ENCODE measurements around the gene TESPA1. TPM values are rescaled to one million over a fixed set of nuclear protein-coding genes. Genes with fewer than 3 reads are reported as not detected.

Gene TESPA1
- polyA plus RNA-seq, 1 donor from 2014 or later: not detected

DNA sequence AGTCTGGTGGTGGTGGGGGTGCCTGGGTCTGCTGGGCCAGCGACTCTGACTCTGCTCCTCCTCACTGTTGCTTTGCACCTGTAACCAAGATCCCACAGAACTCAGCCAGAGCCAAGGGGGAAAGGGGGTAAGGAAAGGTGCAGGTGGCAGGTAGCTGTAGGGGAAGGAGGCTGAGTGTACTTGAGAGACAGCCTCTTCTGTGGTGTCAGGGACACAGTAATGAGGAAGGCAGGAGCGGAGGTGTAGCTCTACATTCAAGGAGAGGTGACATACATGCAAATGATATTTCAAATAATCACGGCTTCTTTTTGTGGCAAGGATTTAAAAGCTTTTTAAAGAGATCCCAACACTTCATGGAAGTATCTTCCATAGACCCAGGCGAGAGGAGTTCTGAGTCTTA is 23.4 kb downstream of the TESPA1 start:
- TF ChIP-seq TAF1 (IDR thresholded peaks at IDR 0.05; ENCODE audit: low read depth) (no peak), MXI1 (conservative IDR thresholded peaks at IDR 0.05; ENCODE audit: poor library complexity, severe bottlenecking) (no peak), EP300 (conservative IDR thresholded peaks at IDR 0.05; ENCODE audit: poor library complexity, severe bottlenecking) (no peak), SMC3 (conservative IDR thresholded peaks at IDR 0.05; ENCODE audit: poor library complexity) (no peak), CTCF (IDR thresholded peaks at IDR 0.05; ENCODE audit: poor library complexity, severe bottlenecking) (no peak), POLR2AphosphoS5 (IDR thresholded peaks at IDR 0.05) (no peak), EZH2 (IDR thresholded peaks at IDR 0.05; ENCODE audit: borderline replicate concordance, insufficient read depth, low read length, poor library complexity, severe bottlenecking) (no peak), RAD21 (conservative IDR thresholded peaks at IDR 0.05) (no peak)
- TF ChIP-seq, protein P1, sequence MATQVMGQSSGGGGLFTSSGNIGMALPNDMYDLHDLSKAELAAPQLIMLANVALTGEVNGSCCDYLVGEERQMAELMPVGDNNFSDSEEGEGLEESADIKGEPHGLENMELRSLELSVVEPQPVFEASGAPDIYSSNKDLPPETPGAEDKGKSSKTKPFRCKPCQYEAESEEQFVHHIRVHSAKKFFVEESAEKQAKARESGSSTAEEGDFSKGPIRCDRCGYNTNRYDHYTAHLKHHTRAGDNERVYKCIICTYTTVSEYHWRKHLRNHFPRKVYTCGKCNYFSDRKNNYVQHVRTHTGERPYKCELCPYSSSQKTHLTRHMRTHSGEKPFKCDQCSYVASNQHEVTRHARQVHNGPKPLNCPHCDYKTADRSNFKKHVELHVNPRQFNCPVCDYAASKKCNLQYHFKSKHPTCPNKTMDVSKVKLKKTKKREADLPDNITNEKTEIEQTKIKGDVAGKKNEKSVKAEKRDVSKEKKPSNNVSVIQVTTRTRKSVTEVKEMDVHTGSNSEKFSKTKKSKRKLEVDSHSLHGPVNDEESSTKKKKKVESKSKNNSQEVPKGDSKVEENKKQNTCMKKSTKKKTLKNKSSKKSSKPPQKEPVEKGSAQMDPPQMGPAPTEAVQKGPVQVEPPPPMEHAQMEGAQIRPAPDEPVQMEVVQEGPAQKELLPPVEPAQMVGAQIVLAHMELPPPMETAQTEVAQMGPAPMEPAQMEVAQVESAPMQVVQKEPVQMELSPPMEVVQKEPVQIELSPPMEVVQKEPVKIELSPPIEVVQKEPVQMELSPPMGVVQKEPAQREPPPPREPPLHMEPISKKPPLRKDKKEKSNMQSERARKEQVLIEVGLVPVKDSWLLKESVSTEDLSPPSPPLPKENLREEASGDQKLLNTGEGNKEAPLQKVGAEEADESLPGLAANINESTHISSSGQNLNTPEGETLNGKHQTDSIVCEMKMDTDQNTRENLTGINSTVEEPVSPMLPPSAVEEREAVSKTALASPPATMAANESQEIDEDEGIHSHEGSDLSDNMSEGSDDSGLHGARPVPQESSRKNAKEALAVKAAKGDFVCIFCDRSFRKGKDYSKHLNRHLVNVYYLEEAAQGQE (IDR thresholded peaks at IDR 0.05; ENCODE audit: borderline replicate concordance): no peak
- Histone ChIP-seq H3K36me3 (ENCODE audit: insufficient read depth, low read length) (no peaks in the 10 kb centered on the region), H3K9ac (ENCODE audit: low read length) (no peak overlapping the region), H3K4me2 (ENCODE audit: low read length) (no peak overlapping the region), H3K27me3 (ENCODE audit: insufficient read depth, low read depth, low read length) (no peaks in the 10 kb centered on the region), H3K9me2 (ENCODE audit: insufficient read depth, low read length) (no peaks in the 10 kb centered on the region), H4K20me1 (ENCODE audit: insufficient read depth) (no peaks in the 10 kb centered on the region), H2AFZ (ENCODE audit: low read depth, low read length) (no peak overlapping the region), H3K27ac (ENCODE audit: low read length) (no peak overlapping the region), H3F3A (ENCODE audit: insufficient read depth, low read length, poor library complexity, severe bottlenecking) (no peaks in the 10 kb centered on the region), H3K9me3 (ENCODE audit: low read length) (no peaks in the 10 kb centered on the region), H3K79me2 (replicated peaks; ENCODE audit: insufficient read depth, low read length) (no peaks in the 10 kb centered on the region), H3K4me3 (ENCODE audit: low read length) (no peak overlapping the region)

DNA sequence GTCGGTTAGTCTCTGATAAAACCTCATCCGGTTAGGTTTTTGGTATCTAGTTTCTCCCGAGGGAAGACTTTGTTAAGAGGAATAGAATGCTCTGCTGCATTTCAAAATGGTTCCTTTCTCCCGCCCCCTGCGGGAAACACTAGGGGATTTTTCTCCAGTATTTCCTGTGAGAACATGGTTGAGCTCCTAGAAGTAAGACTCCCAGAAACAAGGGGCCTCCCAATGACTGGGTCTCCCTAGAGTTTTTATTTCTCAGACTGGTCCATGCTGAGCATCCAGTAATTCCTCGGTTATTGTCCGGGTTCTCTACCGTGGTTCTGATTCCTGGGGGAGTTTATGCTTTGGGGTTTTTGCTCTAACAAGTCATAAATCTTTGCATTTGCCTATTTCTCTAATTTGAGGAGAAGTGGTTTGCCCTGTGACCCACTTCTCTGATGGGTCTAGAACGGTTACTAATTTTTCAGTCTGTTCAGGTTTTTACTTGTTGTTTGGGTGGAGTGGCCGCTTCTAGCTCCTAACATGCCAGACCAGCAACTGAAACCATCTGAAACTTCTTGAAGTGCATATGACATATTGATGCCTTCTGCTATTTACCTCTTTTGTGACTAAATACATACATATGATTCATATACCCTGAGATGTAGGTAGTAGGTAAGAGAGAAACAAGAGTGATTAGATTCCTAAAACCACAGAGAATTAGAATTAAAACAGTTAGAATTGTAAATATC is 25.1 kb downstream of the TESPA1 start:
- no peaks in the 10 kb centered on the region for H3K9me3 ChIP-seq (ENCODE audit: low read length)
- no peak overlapping the region for H3K4me2 ChIP-seq (ENCODE audit: low read length)
- no peaks in the 10 kb centered on the region for H4K20me1 ChIP-seq (ENCODE audit: insufficient read depth)
- no peaks in the 10 kb centered on the region for H3K27me3 ChIP-seq (ENCODE audit: insufficient read depth, low read depth, low read length)
- no peaks in the 10 kb centered on the region for H3K36me3 ChIP-seq (ENCODE audit: insufficient read depth, low read length)
- H3K79me2 ChIP-seq (replicated peaks; ENCODE audit: insufficient read depth, low read length): no peaks in the 10 kb centered on the region
- H3K4me3 ChIP-seq (ENCODE audit: low read length): no peak overlapping the region
- no peak overlapping the region for H2AFZ ChIP-seq (ENCODE audit: low read depth, low read length)
- H3K9ac ChIP-seq (ENCODE audit: low read length): no peak overlapping the region
- H3K9me2 ChIP-seq (ENCODE audit: insufficient read depth, low read length): no peaks in the 10 kb centered on the region
- TF ChIP-seq RAD21 (conservative IDR thresholded peaks at IDR 0.05): no peak
- TF ChIP-seq SMC3 (conservative IDR thresholded peaks at IDR 0.05; ENCODE audit: poor library complexity): no peak
- TF ChIP-seq EZH2 (IDR thresholded peaks at IDR 0.05; ENCODE audit: borderline replicate concordance, insufficient read depth, low read length, poor library complexity, severe bottlenecking): no peak
- TF ChIP-seq POLR2AphosphoS5 (IDR thresholded peaks at IDR 0.05): no peak
- TF ChIP-seq MXI1 (conservative IDR thresholded peaks at IDR 0.05; ENCODE audit: poor library complexity, severe bottlenecking): no peak
- no peak for TF ChIP-seq CTCF (IDR thresholded peaks at IDR 0.05; ENCODE audit: poor library complexity, severe bottlenecking)
- H3K27ac ChIP-seq (ENCODE audit: low read length): no peak overlapping the region
- no peaks in the 10 kb centered on the region for H3F3A ChIP-seq (ENCODE audit: insufficient read depth, low read length, poor library complexity, severe bottlenecking)

All from neural cell (in vitro differentiated cells).